GM18505 (cell line): ENCODE results near the gene PPIH.
"Not testable (repeated sequence)": the region's sequence is repeated elsewhere in the genome, so short reads cannot be mapped to it uniquely, and the experiment has no call there.

Source experiments
- ATAC-seq: cut with Tn5 transposase; IDR thresholded peaks from one replicate; pipeline ENCODE4 v1.9.1; 2021; ENCODE audit not compliant: unreplicated experiment
- POLR2A ChIP-seq: IDR thresholded peaks from 4 replicates; pipeline ENCODE4 v1.6.1; 2011; ENCODE audit warnings: borderline replicate concordance; ENCODE audit not compliant: insufficient read depth, insufficient read length; ENCODE audit errors: extremely low read depth

The PPIH gene

GRCh38 chr1:42674682-42675081 is 16.5 kb downstream of the PPIH start:
- ATAC-seq = no peak
- no peak for TF ChIP-seq POLR2A

DNA sequence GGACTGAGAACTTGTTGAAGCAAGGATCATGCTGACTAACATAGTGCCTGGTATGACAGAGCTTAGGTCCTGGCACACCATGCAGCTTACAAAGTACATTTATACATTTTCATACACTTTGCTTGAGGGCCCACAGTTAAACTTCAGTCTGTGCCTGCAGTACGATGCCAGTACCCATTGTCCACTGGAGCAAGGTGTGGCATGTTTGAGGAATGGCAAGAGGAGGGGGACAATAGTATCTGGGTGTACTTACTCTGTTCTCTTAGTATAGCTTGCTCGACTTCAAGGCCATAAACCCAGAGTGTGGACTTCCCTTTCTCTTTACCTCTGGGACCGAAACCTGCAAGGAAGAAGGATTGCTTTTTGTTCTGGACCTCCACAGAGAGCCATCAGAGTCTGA is 17.2 kb downstream of the PPIH start:
- TF ChIP-seq POLR2A = no peak
- no peak for ATAC-seq

DNA sequence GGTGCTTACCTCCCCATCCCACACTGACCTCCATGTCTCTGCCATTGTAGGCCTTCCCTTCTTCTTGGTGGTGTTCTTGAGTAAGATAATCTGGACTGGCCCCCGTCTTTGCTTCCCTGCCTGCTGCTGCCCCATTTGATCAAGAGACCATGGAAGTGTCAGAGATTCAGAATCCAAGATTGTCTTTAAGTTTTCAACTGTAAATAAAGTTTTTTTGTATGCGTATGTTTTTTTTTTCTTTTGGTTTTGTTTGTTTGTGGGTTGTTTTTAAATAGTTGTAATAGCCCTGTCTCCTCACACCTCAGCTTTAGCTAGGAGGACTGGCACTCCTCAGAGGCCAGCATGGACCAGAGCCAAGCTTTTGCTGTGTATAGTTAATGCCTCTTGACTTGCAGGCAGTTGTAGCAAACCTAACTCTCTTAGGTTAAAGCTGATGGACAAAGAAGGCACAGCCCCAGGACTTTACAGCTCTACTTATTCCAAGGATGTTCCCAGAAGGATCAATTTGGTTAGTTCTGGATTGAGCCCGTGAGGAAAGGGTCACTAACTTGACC is 18.4 kb downstream of the PPIH start:
- TF ChIP-seq POLR2A = no peak
- ATAC-seq = no peak

GRCh38 chr1:42679364-42679983 is 21.3 kb downstream of the PPIH start:
- TF ChIP-seq POLR2A = no peak
- no peak for ATAC-seq

- no peak for TF ChIP-seq POLR2A
- ATAC-seq = no peak
Observed at GRCh38 chr1:42680055-42680454, 21.8 kb downstream of the PPIH start.

DNA sequence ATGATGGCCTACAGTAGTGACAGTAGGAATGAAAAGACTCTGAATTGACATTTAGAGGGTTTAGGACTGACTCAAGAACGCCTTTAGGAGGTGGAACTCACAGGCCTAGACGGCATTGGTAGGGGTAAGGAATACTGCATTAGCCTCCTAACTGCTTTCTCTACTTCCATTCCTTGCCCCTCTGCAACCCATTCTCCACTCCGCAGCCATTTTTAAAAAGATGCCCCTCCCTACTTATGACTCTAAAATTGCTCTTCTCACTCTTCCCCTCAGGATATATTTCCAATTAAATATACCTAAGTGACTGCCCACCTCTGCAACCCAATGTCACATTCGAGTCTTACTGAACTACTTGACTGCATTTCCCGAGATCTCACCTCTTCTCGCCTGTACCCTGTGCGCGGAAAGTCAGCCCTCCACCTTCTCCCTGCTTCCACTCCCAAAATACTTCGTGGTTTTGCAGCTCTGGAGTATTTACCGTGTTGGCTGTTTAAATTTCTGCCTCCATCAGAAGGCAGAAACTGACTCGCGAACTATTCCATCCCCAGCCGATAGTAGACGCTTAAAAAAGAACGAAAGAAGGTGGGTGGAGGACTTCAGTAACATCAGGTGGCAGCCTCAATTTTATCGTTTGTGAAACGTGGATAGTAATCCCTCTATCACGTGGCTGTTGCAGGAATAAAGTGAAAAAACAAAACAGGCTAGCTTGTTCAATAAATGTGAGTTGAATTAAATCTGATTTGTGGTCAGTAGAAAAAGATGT is 22.9 kb downstream of the PPIH start:
- TF ChIP-seq POLR2A = no peak
- no peak for ATAC-seq

DNA sequence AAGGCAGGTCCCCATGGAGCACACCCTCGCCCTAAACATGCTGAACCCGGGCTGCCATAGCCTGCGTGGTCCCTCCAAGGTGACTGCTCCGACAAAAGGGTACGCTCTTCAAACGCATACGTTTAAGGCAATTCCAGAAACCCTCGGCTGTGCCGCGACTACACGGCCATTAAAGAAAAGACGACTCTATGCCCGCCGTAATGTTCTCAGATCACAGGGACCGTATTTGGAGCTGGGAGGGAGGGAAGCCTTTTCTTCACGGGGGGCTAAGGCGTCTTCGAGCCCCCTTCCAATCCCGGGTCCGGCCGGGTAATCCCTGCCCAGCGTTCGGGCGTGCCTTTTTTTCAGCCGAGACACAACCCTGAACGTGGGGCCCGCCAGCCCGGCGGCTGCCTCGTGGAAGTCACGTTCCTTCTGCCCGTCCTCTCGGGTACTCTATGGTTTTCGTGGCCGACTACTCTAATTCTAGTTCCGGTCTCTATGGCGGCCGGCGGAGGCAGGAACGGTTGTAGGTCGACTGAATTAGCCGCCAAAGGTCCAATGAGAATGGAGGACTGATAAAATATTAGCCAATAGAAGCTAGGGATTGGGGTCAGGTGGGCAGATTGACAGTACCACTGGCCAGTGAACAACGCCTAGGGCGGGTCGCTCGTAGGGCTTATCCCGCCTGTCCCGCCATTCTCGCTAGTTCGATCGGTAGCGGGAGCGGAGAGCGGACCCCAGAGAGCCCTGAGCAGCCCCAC is 23.7 kb downstream of the PPIH start, which contains the start of gene YBX1:
Gene YBX1, plus strand, starts transcription at position 678 of the 743 bp plus-strand sequence. CDS start 148 bp downstream, outside the sequence.
- TF ChIP-seq POLR2A = peak; percentile 87
- peak; percentile 78 for ATAC-seq

DNA sequence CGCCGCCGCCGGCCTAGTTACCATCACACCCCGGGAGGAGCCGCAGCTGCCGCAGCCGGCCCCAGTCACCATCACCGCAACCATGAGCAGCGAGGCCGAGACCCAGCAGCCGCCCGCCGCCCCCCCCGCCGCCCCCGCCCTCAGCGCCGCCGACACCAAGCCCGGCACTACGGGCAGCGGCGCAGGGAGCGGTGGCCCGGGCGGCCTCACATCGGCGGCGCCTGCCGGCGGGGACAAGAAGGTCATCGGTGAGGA is 24.2 kb downstream of the PPIH start:
- ATAC-seq = not testable (repeated sequence)

DNA sequence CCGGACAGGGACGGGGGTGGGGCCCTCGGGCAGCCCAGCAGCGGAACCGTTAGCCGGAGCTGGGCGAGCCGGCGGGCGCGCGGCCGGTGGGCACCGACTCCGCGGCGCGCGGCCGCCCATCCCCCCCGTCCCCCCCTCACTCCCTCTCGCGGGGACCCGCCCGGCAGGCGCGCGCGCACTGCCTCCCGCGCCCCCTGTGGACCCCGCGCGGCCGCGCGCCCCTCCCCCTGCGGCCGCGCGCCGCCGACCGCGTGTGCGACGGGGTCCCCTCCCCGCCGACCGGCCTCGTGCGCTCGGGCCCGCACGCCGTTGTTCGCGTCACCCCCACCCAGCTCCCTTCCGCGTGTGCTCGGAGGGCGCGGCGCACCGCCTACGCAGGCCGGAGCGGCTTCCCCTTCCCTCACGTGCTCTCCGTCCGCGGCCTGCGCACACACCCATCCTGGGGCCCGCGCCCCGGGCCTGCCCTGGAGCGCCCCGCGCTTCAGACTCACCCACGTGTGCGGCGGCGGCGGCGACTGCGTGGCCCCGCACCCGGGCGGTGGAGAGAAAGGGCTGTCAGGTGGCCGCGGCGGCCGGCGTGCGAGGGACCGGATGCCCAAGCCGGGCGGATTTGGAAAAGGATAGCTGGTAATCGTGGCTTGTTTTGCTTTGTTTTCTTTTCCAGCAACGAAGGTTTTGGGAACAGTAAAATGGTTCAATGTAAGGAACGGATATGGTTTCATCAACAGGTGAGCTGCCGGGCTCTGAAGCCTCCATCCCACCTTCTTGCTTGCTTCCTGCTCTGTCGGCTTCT is 24.7 kb downstream of the PPIH start:
- ATAC-seq = peak; percentile 46
- peak; percentile 52 for TF ChIP-seq POLR2A

GRCh38 chr1:42684139-42684538 is 25.9 kb downstream of the PPIH start:
- TF ChIP-seq POLR2A = no peak
- no peak for ATAC-seq

GRCh38 chr1:42686418-42686817 is 28.2 kb downstream of the PPIH start:
- no peak for TF ChIP-seq POLR2A
- ATAC-seq = no peak

DNA sequence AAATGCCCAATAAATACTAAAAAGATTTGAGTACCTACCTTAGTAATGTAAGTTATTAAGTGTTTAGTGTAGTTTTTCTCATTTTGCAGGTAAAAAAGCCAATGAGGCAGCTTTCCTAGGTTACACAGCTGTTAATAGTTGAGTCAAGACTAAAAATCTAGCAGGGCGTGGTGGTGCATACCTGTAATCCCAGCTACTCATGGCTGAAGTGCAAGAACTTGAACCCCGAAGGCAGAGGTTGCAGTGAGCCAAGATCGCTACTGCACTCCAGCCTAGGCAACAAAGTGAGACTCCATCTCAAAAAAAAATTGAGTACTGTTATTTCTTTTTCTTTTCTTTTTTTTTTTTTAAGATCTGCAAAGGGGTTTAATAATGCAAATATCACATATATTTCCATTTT is 31.7 kb downstream of the PPIH start:
- TF ChIP-seq POLR2A = no peak
- ATAC-seq = no peak
